Activated T-helper 1 cell treated with Interleukin-2 at 50 U/mL for 16 hours (primary cell): ENCODE data around the gene KAT5.
"Not testable (repeated sequence)": the region's sequence is repeated elsewhere in the genome, so short reads cannot be mapped to it uniquely, and the experiment has no call there.

ENCODE experiments used
- DNase-seq: peaks from one replicate; pipeline ENCODE4 v3.0.0-alpha.2; 2020; ENCODE audit warnings: low read depth

Gene KAT5

DNA sequence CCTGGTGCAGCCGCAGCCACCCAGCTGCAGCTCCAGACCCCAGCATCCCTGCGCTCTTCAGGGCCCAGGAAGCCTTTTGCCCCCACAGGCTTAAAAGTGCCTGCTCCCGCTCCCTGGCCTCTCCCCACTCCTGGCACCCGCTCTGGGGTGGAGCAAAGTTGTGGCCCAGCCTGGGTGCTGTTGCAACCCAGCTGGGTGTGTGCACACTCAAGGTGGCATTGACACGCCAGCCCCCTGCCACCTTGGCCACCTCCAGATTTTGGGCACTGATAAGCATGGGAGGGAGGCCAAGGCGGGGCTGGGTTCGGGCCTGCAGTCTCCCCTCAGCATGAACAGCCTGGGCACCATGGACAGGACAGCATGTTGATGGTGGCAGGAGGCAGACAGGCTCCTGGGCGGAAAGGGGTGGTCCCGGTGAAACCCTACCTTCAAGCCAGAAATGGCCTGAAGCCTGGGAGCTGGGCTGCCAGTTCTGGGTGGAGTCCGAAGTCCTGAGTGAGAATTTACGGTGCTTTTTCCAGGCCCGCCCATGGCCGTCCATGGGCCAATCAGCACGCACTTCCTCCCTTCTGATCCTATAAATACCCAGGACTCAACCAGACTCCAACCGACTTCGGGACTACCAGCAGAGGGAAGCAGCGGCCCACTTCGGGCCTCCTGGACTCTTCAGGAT is 32.1 kb downstream of the KAT5 start:
- no peak for DNase-seq

DNA sequence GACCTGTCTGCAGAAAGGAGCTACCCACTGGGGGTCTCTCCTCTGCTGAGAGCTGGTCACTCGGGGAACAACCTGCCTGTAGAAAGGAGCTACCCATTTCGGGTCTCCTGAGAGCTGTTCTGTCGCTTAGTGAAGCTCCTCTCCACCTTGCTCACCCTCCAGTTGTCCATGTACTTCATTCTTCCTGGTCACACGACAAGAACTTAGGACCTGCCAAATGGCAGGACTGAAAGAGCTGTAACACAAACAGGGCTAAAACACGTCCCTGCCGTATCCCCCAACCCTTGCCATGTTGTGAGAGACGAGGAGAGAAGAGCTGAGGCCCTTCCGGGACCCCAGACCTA is 32.6 kb downstream of the KAT5 start:
- no peak for DNase-seq

- no peak for DNase-seq
Measured at GRCh38 chr11:65745049-65745448, 33.0 kb downstream of the KAT5 start.

DNA sequence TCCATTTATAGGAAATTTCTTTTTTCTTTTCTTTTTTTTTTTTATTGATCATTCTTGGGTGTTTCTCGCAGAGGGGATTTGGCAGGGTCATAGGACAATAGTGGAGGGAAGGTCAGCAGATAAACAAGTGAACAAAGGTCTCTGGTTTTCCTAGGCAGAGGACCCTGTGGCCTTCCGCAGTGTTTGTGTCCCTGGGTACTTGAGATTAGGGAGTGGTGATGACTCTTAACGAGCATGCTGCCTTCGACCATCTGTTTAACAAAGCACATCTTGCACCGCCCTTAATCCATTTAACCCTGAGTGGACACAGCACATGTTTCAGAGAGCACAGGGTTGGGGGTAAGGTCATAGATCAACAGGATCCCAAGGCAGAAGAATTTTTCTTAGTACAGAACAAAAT is 50.1 kb downstream of the KAT5 start:
- DNase-seq: not testable (repeated sequence)

DNA sequence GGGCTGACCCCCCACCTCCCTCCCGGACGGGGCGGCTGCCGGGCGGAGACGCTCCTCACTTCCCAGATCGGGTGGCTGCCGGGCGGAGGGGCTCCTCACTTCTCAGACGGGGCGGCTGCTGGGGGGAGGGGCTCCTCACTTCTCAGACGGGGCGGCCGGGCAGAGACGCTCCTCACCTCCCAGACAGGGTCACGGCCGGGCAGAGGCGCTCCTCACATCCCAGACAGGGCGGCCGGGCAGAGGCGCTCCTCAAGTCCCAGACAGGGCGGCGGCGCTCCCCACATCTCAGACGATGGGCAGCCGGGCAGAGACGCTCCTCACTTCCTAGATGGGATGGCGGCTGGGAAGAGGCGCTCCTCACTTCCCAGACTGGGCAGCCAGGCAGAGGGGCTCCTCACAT is 50.8 kb downstream of the KAT5 start:
- not testable (repeated sequence) for DNase-seq

GRCh38 chr11:65764434-65764833 is 52.4 kb downstream of the KAT5 start:
- DNase-seq: no peak

DNA sequence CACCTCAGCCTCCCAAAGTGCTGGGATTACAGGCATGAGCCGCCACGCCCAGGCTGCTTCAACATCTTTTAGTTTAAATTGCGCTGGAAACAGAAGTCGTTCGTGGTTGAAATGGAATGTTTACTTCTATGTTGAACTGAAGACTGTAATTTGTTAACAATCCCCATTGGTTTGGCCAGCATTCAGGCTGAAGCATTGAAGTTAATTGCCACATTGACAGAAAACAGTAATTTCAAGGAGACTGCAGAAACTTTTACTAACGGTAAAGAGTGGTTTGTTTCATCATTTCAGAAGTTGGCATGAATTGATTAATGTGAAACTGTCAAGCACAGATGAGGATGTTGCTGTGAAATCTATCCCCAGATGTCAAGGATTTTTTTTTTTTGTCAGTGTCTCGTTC is 54.5 kb downstream of the KAT5 start:
- no peak for DNase-seq

DNA sequence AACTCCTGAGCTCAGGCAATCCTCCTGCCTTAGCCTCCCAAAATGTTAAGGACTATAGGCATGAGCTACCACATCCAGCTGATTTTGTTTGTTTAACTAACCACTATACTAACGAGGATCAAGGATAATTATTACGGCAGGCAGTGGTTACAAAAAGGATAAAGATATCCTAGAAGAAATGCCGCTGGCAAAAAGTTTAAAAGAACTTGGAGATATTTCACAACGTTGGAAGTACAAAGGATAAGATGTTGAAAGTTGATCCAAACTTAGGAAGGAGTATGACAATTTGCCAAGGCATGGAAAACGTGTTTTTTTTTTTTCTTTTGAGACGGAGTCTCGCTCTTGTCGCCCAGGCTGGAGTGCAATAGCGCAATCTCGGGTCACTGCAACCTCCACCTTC is 55.4 kb downstream of the KAT5 start:
- no peak for DNase-seq

DNA sequence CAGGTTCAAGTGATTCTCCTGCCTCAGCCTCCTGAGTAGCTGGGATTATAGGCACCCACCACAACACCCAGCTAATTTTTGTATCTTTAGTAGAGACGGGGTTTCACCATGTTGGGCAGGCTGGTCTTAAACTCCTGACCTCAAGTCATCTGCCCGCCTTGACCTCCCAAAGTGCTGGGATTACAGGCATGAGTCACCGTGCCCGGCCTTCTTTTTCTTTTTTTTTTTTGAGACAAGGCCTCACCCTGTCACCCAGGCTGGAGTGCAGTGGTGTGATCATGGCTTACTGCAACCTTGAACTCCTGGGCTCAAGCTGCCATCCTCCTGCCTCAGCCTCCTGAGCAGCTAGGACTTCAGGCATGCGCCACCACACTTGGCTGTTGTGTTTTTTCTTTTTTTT is 55.8 kb downstream of the KAT5 start:
- not testable (repeated sequence) for DNase-seq
